Esophagus muscularis mucosa (tissue), 3 donors: Measurements from ENCODE around the gene RAE1.

Experiments used
- POLR2A ChIP-seq: fragments of 450-650 bp; IDR thresholded peaks from one replicate; pipeline ENCODE4 v1.6.1; 2017; ENCODE audit warnings: antibody characterized with exemption, moderate library complexity, mild to moderate bottlenecking, low read depth
- TF ChIP-seq, protein P1 (sequence below), 3 experiments: fragments of 200-600 bp in 2 of 3; fragments of 450-650 bp in 1 of 3; sonication (generic) in 2 of 3; IDR thresholded peaks; one replicate each; pipeline ENCODE4 v1.5.1; 2017 to 2019; ENCODE audit warnings: antibody characterized with exemption in 3 of 3, mild to moderate bottlenecking in 2 of 3, moderate library complexity in 1 of 3

GRCh38 chr20:57325632-57326356 lies 25.3 kb upstream of the RAE1 start:
- TF ChIP-seq POLR2A = no peak
- TF ChIP-seq, protein P1, sequence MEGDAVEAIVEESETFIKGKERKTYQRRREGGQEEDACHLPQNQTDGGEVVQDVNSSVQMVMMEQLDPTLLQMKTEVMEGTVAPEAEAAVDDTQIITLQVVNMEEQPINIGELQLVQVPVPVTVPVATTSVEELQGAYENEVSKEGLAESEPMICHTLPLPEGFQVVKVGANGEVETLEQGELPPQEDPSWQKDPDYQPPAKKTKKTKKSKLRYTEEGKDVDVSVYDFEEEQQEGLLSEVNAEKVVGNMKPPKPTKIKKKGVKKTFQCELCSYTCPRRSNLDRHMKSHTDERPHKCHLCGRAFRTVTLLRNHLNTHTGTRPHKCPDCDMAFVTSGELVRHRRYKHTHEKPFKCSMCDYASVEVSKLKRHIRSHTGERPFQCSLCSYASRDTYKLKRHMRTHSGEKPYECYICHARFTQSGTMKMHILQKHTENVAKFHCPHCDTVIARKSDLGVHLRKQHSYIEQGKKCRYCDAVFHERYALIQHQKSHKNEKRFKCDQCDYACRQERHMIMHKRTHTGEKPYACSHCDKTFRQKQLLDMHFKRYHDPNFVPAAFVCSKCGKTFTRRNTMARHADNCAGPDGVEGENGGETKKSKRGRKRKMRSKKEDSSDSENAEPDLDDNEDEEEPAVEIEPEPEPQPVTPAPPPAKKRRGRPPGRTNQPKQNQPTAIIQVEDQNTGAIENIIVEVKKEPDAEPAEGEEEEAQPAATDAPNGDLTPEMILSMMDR (IDR thresholded peaks at IDR 0.05) = no peak
